T-helper 2 cell treated with Interferon-gamma antibody and Interleukin-4, amounts not matched to agents 100 ng/mL and 5 ng/mL, for 36 hours (primary cell): Measurements from ENCODE around the gene NABP2. TPM values are rescaled to one million over a fixed set of nuclear protein-coding genes. Genes with fewer than 3 reads are reported as not detected.

Source experiments
- intact Hi-C: fragments of 100-400 bp; cut with micrococcal nuclease; formaldehyde crosslinking; loops from one replicate; pipeline ENCODE4 v1.15.1; 2023
- total RNA-seq: library from RNA; stranded (reverse); gene quantifications from 2 replicates; pipeline ENCODE4 v1.2.3, GENCODE V29; 2022

Gene NABP2
- total RNA-seq, 1 donor from 2014 or later = 67.9 TPM

- intact Hi-C loops = loop anchor here (5.0 kb wide), 1 partner anchor 254 kb away; no protein-coding TSS in a partner anchor
These were observed 16.1 kb upstream of the NABP2 start for GRCh38 chr12:56208006-56208405.

GRCh38 chr12:56212361-56212760 is 11.8 kb upstream of the NABP2 start:
- intact Hi-C loops = no loop called here

GRCh38 chr12:56213878-56214277 is 10.3 kb upstream of the NABP2 start:
- intact Hi-C loops = no loop called here

- intact Hi-C loops = no loop called here
These were observed 7.7 kb upstream of the NABP2 start for GRCh38 chr12:56216461-56216860.

- intact Hi-C loops = loop anchor here (2.0 to 5.0 kb wide), 3 partner anchors 27 to 417 kb away; partner anchors contain the start of gene PYM1
These were observed 4.3 kb upstream of the NABP2 start for GRCh38 chr12:56219840-56220239.

GRCh38 chr12:56220611-56221231 is 3.4 kb upstream of the NABP2 start:
- intact Hi-C loops = loop anchor here (2.0 to 5.0 kb wide), 3 partner anchors 28 to 417 kb away; partner anchors contain the start of gene PYM1

GRCh38 chr12:56221232-56221756 is 2.8 kb upstream of the NABP2 start:
- intact Hi-C loops = loop anchor here (2.0 to 5.0 kb wide), 3 partner anchors 28 to 416 kb away; partner anchors contain the start of gene PYM1

GRCh38 chr12:56221757-56222530 is 2.2 kb upstream of the NABP2 start, which contains the start of gene RNF41:
RNF41 (minus strand) TSS chr12:56221922; CDS start chr12:56214047, 7,875 bp downstream.
- intact Hi-C loops = loop anchor here (2.0 to 5.0 kb wide), 4 partner anchors 29 to 415 kb away; partner anchors contain the start of genes COQ10A and PYM1

GRCh38 chr12:56222531-56222895 is 1.6 kb upstream of the NABP2 start:
- intact Hi-C loops = loop anchor here (2.0 to 5.0 kb wide), 3 partner anchors 44 to 415 kb away; partner anchors contain the start of genes COQ10A and PYM1

GRCh38 chr12:56223571-56224101 is 506 bp upstream of the NABP2 start:
- intact Hi-C loops = loop anchor here (1.0 to 5.0 kb wide), 9 partner anchors 30 to 414 kb away; partner anchors contain the start of genes COQ10A, CS, MYL6 and PYM1

GRCh38 chr12:56224954-56225353 is 812 bp downstream of the NABP2 start:
- intact Hi-C loops = loop anchor here (1.0 to 5.0 kb wide), 8 partner anchors 32 to 412 kb away; partner anchors contain the start of genes CS, MYL6 and PYM1

- intact Hi-C loops = no loop called here
These were observed 4.9 kb downstream of the NABP2 start for GRCh38 chr12:56229082-56229481.

GRCh38 chr12:56229916-56230431 is 5.8 kb downstream of the NABP2 start, which contains the start of gene SLC39A5:
SLC39A5 (plus strand) TSS chr12:56230051; CDS start chr12:56231275, 1,224 bp downstream.
- intact Hi-C loops = no loop called here

GRCh38 chr12:56230432-56231183 is 6.5 kb downstream of the NABP2 start:
- intact Hi-C loops = no loop called here

GRCh38 chr12:56231184-56231582 is 7.0 kb downstream of the NABP2 start:
- intact Hi-C loops = no loop called here

GRCh38 chr12:56234746-56235436 is 10.7 kb downstream of the NABP2 start:
- intact Hi-C loops = no loop called here

GRCh38 chr12:56236091-56236490 is 11.9 kb downstream of the NABP2 start:
- intact Hi-C loops = no loop called here

- intact Hi-C loops = no loop called here
These were observed 12.8 kb downstream of the NABP2 start for GRCh38 chr12:56236985-56237384.

- intact Hi-C loops = no loop called here
These were observed 13.4 kb downstream of the NABP2 start for GRCh38 chr12:56237552-56237951.
